SK-N-SH treated with all-trans-retinoic acid at 6 μM for 48 hours (cell line): Measurements from ENCODE around the gene CCT7.

Experiments used
- ATAC-seq: fragments of 200-7000 bp; cut with Tn5 transposase; 3 replicates; pipeline ENCODE4 v1.9.1; 2020; ENCODE audit warnings: mild to moderate bottlenecking, moderate library complexity
- ARNTL ChIP-seq: fragments of 450-650 bp; formaldehyde crosslinking; IDR thresholded peaks from 2 replicates; pipeline ENCODE4 v1.5.0; 2020; ENCODE audit warnings: low read depth, mild to moderate bottlenecking, moderate library complexity, borderline replicate concordance
- BACH2 ChIP-seq: fragments of 250-450 bp; sonication (Bioruptor Pico); IDR thresholded peaks from 2 replicates; pipeline ENCODE4 v1.9.0; 2021; ENCODE audit warnings: mild to moderate bottlenecking, borderline replicate concordance
- CREB5 ChIP-seq: fragments of 250-450 bp; sonication (Bioruptor Pico); IDR thresholded peaks from 2 replicates; pipeline ENCODE4 v1.5.1; 2020; ENCODE audit warnings: low read depth, mild to moderate bottlenecking, moderate library complexity
- CSDC2 ChIP-seq: fragments of 250-450 bp; sonication (Bioruptor Pico); IDR thresholded peaks from 2 replicates; pipeline ENCODE4 v1.5.0; 2020; ENCODE audit warnings: mild to moderate bottlenecking, moderate library complexity
- ISL1 ChIP-seq: fragments of 250-450 bp; sonication (Bioruptor Pico); IDR thresholded peaks from 2 replicates; pipeline ENCODE4 v2.1.2; 2022; ENCODE audit warnings: mild to moderate bottlenecking, moderate library complexity
- OSR1 ChIP-seq: fragments of 250-450 bp; sonication (Bioruptor Pico); IDR thresholded peaks from 2 replicates; pipeline ENCODE4 v1.8.0; 2022; ENCODE audit warnings: moderate library complexity, mild to moderate bottlenecking, inconsistent platforms
- PATZ1 ChIP-seq: fragments of 250-450 bp; sonication (Bioruptor Pico); IDR thresholded peaks from 2 replicates; pipeline ENCODE4 v1.8.0; 2020; ENCODE audit warnings: mild to moderate bottlenecking, moderate library complexity, borderline replicate concordance
- POU6F1 ChIP-seq: fragments of 250-450 bp; sonication (Bioruptor Pico); IDR thresholded peaks from 2 replicates; pipeline ENCODE4 v1.8.0; 2021; ENCODE audit warnings: low read depth, mild to moderate bottlenecking, moderate library complexity, borderline replicate concordance
- PPARA ChIP-seq: fragments of 250-450 bp; sonication (Bioruptor Pico); IDR thresholded peaks from 2 replicates; pipeline ENCODE4 v1.5.0; 2020; ENCODE audit warnings: mild to moderate bottlenecking, borderline replicate concordance
- RARB ChIP-seq: fragments of 250-450 bp; sonication (Bioruptor Pico); IDR thresholded peaks from 2 replicates; pipeline ENCODE4 v1.8.0; 2021; ENCODE audit warnings: mild to moderate bottlenecking, moderate library complexity
- TCF4 ChIP-seq: fragments of 250-450 bp; sonication (Bioruptor Pico); IDR thresholded peaks from 2 replicates; pipeline ENCODE4 v1.8.0; 2021; ENCODE audit warnings: mild to moderate bottlenecking, moderate library complexity, borderline replicate concordance
- TOX ChIP-seq: fragments of 250-450 bp; sonication (Bioruptor Pico); IDR thresholded peaks from 2 replicates; pipeline ENCODE4 v1.8.0; 2021; ENCODE audit warnings: mild to moderate bottlenecking, moderate library complexity, borderline replicate concordance
- TSHZ2 ChIP-seq: fragments of 250-450 bp; sonication (Bioruptor Pico); IDR thresholded peaks from 2 replicates; pipeline ENCODE4 v1.5.0; 2020; ENCODE audit warnings: mild to moderate bottlenecking, moderate library complexity
- ZC3H10 ChIP-seq: fragments of 250-450 bp; sonication (Bioruptor Pico); IDR thresholded peaks from 2 replicates; pipeline ENCODE4 v1.5.1; 2021; ENCODE audit warnings: mild to moderate bottlenecking, moderate library complexity
- ZFP30 ChIP-seq: fragments of 450-650 bp; formaldehyde crosslinking; IDR thresholded peaks from 2 replicates; pipeline ENCODE4 v1.5.0; 2022; ENCODE audit warnings: mild to moderate bottlenecking, moderate library complexity
- ZNF565 ChIP-seq: fragments of 450-650 bp; formaldehyde crosslinking; conservative IDR thresholded peaks from 2 replicates; pipeline ENCODE4 v1.5.0; 2020; ENCODE audit warnings: low read depth, mild to moderate bottlenecking, moderate library complexity
- ZNF70 ChIP-seq: fragments of 450-650 bp; formaldehyde crosslinking; IDR thresholded peaks from 2 replicates; pipeline ENCODE4 v1.5.0; 2020; ENCODE audit warnings: mild to moderate bottlenecking, moderate library complexity
- ZNF8 ChIP-seq: fragments of 450-650 bp; formaldehyde crosslinking; IDR thresholded peaks from 2 replicates; pipeline ENCODE4 v1.5.0; 2020; ENCODE audit warnings: mild to moderate bottlenecking, moderate library complexity

CCT7 gene

GRCh38 chr2:73214120-73215035 lies 19.7 kb upstream of the CCT7 start, which contains the start of gene SMYD5:
Gene SMYD5, plus strand, starts transcription at chr2:73214245. Its CDS starts 22 bp downstream, at chr2:73214267.
- TF ChIP-seq OSR1 = no peak
- TF ChIP-seq TSHZ2 (CRISPR knock-in tag) = peak; percentile 50; the same call in 1 of the 2 replicates
- TF ChIP-seq, all 23 proteins: peak for 1
- ATAC-seq = peak; percentile 80

- no peak for ATAC-seq
- TF ChIP-seq CSDC2 (CRISPR knock-in tag) (no peak), BACH2 (CRISPR knock-in tag) (no peak), ZNF565 (CRISPR knock-in tag) (no peak), RARB (CRISPR knock-in tag) (no peak), TSHZ2 (CRISPR knock-in tag) (no peak), CREB5 (CRISPR knock-in tag) (no peak), TCF4 (CRISPR knock-in tag) (no peak), ZFP30 (CRISPR knock-in tag) (no peak), ZNF70 (CRISPR knock-in tag) (no peak), ARNTL (CRISPR knock-in tag) (no peak), ZC3H10 (CRISPR knock-in tag) (no peak), PPARA (CRISPR knock-in tag) (no peak), OSR1 (no peak), TOX (CRISPR knock-in tag) (no peak)
- TF ChIP-seq, all 23 proteins: peak for 0
Observed at GRCh38 chr2:73215254-73215653, 18.9 kb upstream of the CCT7 start.

GRCh38 chr2:73217160-73217559 lies 16.9 kb upstream of the CCT7 start:
- TF ChIP-seq OSR1 (no peak), ZC3H10 (CRISPR knock-in tag) (no peak), TCF4 (CRISPR knock-in tag) (no peak), ISL1 (no peak)
- ATAC-seq = no peak

GRCh38 chr2:73217826-73218225 lies 16.3 kb upstream of the CCT7 start:
- ATAC-seq = no peak
- no peak for TF ChIP-seq CREB5 (CRISPR knock-in tag)
- no peak for TF ChIP-seq POU6F1 (CRISPR knock-in tag)
- no peak for TF ChIP-seq ZNF565 (CRISPR knock-in tag)
- TF ChIP-seq ZNF70 (CRISPR knock-in tag) = no peak
- TF ChIP-seq TSHZ2 (CRISPR knock-in tag) = no peak
- TF ChIP-seq PATZ1 (CRISPR knock-in tag) = no peak
- TF ChIP-seq OSR1 = no peak
- TF ChIP-seq PPARA (CRISPR knock-in tag) = no peak
- TF ChIP-seq RARB (CRISPR knock-in tag) = no peak
- TF ChIP-seq ZNF8 = no peak
